ENCODE measurements around the gene ACTR10. TPM values are rescaled to one million over a fixed set of nuclear protein-coding genes. Genes with fewer than 3 reads are reported as not detected.
A peak's percentile ranks its signal among the peaks of the same experiment; 100 is the strongest.

ACTR10 gene
- total and polyA plus RNA-seq, 2 donors (not counting 1 experiment from before 2014, with no cell fraction given) = 28.7 to 40.6 TPM

GRCh38 chr14:58160561-58160960 lies 39.4 kb upstream of the ACTR10 start:
- ATAC-seq (ENCODE audit: low read depth) (no peak), DNase-seq (no peak)
- intact Hi-C loops (cut with micrococcal nuclease) = no loop called here
- no peaks in the 10 kb centered on the region for H3K9me3 Mint-ChIP-seq (ENCODE audit: insufficient read depth)
- no peaks in the 10 kb centered on the region for H3K4me1 Mint-ChIP-seq
- TF ChIP-seq EZH2 (IDR thresholded peaks at IDR 0.05; ENCODE audit: borderline replicate concordance, insufficient read depth, low read depth, low read length, poor library complexity, severe bottlenecking) (no peak), CTCF (IDR thresholded peaks at IDR 0.05) (no peak)
- H3K27me3 ChIP-seq (replicated peaks in 1 of 4; ENCODE audit: control extremely low read depth in 1 of 4, control insufficient read depth in 3 of 4, insufficient read depth in 4 of 4, low read length in 3 of 4) = no peaks in the 10 kb centered on the region
- no peaks in the 10 kb centered on the region for H3K79me2 ChIP-seq (ENCODE audit: control insufficient read depth, insufficient read depth, low read length)
- no peak overlapping the region for H3K4me3 Mint-ChIP-seq
- H3K27me3 Mint-ChIP-seq = peaks cover 22% of the 10 kb centered on the region
- no peak overlapping the region for H3K4me2 ChIP-seq (replicated peaks; ENCODE audit: low read depth, low read length, poor library complexity, severe bottlenecking)
- H3K9ac ChIP-seq (ENCODE audit: low read length) = no peak overlapping the region
- ChIA-PET CTCF (interaction anchor here (0.7 kb wide), 1 partner anchor 72 kb away, joined by 3 read pairs; no protein-coding TSS in a partner anchor), POLR2A (no interaction called here)
- H4K20me1 ChIP-seq (ENCODE audit: control insufficient read depth, insufficient read depth, low read length, poor library complexity, severe bottlenecking) = no peaks in the 10 kb centered on the region
- no peak overlapping the region for H2AFZ ChIP-seq (ENCODE audit: insufficient read depth, low read depth, low read length, poor library complexity, severe bottlenecking)
- no peak overlapping the region for H3K4me3 ChIP-seq (ENCODE audit: control extremely low read depth in 1 of 5, extremely low read depth in 1 of 5, insufficient read depth in 1 of 5, low read depth in 2 of 5, low read length in 4 of 5)
- no peaks in the 10 kb centered on the region for H3K9me3 ChIP-seq (ENCODE audit: control extremely low read depth in 1 of 3, control insufficient read depth in 2 of 3, insufficient read depth in 1 of 3, low read length in 2 of 3)
- H3K4me1 ChIP-seq (ENCODE audit: control insufficient read depth in 2 of 2, insufficient read depth in 2 of 2, low read length in 2 of 2) = no peaks in the 10 kb centered on the region
- no peak overlapping the region for H3K27ac ChIP-seq (ENCODE audit: low read length in 2 of 2)
- no peaks in the 10 kb centered on the region for H3K36me3 ChIP-seq (replicated peaks in 1 of 2; ENCODE audit: control extremely low read depth in 1 of 2, control insufficient read depth in 1 of 2, extremely low read depth in 1 of 2, insufficient read depth in 2 of 2, low read length in 1 of 2)
- no peak overlapping the region for H3K27ac Mint-ChIP-seq

- CTCF ChIA-PET = interaction anchor here (0.7 to 2.3 kb wide), 10 partner anchors 12 to 60 kb away, joined by 3 to 7 read pairs (median 3); partner anchors contain the start of gene ACTR10
- H3K4me3 Mint-ChIP-seq = no peak overlapping the region
- Histone ChIP-seq H3K9me3 (ENCODE audit: control extremely low read depth in 1 of 3, control insufficient read depth in 2 of 3, insufficient read depth in 1 of 3, low read length in 2 of 3) (no peaks in the 10 kb centered on the region), H3K36me3 (replicated peaks in 1 of 2; ENCODE audit: control extremely low read depth in 1 of 2, control insufficient read depth in 1 of 2, extremely low read depth in 1 of 2, insufficient read depth in 2 of 2, low read length in 1 of 2) (no peaks in the 10 kb centered on the region), H4K20me1 (ENCODE audit: control insufficient read depth, insufficient read depth, low read length, poor library complexity, severe bottlenecking) (no peaks in the 10 kb centered on the region), H3K4me2 (replicated peaks; ENCODE audit: low read depth, low read length, poor library complexity, severe bottlenecking) (no peak overlapping the region), H3K4me3 (ENCODE audit: control extremely low read depth in 1 of 5, extremely low read depth in 1 of 5, insufficient read depth in 1 of 5, low read depth in 2 of 5, low read length in 4 of 5) (no peak overlapping the region), H3K9ac (ENCODE audit: low read length) (no peak overlapping the region), H3K79me2 (ENCODE audit: control insufficient read depth, insufficient read depth, low read length) (no peaks in the 10 kb centered on the region), H2AFZ (ENCODE audit: insufficient read depth, low read depth, low read length, poor library complexity, severe bottlenecking) (peak overlapping the region; percentile 47), H3K27ac (ENCODE audit: low read length in 2 of 2) (no peak overlapping the region), H3K4me1 (ENCODE audit: control insufficient read depth in 2 of 2, insufficient read depth in 2 of 2, low read length in 2 of 2) (no peaks in the 10 kb centered on the region), H3K27me3 (replicated peaks in 1 of 4; ENCODE audit: control extremely low read depth in 1 of 4, control insufficient read depth in 3 of 4, insufficient read depth in 4 of 4, low read length in 3 of 4) (peaks cover 0 to 3% (median under 1%) of the 10 kb centered on the region in 4 experiments)
- POLR2A ChIA-PET = no interaction called here
- ATAC-seq (ENCODE audit: low read depth) = no peak
- DNase-seq = peak; percentile 70
- no peaks in the 10 kb centered on the region for H3K4me1 Mint-ChIP-seq
- WGBS (ENCODE audit: insufficient coverage) = 60% methylated on average over 5 of the region's 10 CpGs
- intact Hi-C loops (cut with micrococcal nuclease) = loop anchor here (1.0 kb wide), 1 partner anchor 58 kb away; no protein-coding TSS in a partner anchor
- TF ChIP-seq CTCF (IDR thresholded peaks at IDR 0.05) (peak; percentile 88), EZH2 (IDR thresholded peaks at IDR 0.05; ENCODE audit: borderline replicate concordance, insufficient read depth, low read depth, low read length, poor library complexity, severe bottlenecking) (no peak)
- H3K9me3 Mint-ChIP-seq (ENCODE audit: insufficient read depth) = no peaks in the 10 kb centered on the region
- peaks cover 33% of the 10 kb centered on the region for H3K27me3 Mint-ChIP-seq
- no peak overlapping the region for H3K27ac Mint-ChIP-seq
Measured at GRCh38 chr14:58166005-58166983, 33.7 kb upstream of the ACTR10 start.

All from B cell (primary cell).